Activated CD8-positive, alpha-beta memory T cell treated with anti-CD3 and anti-CD28 coated beads for 1 hour (primary cell): Measurements from ENCODE around the gene REPIN1.
"Not testable (repeated sequence)": the region's sequence is repeated elsewhere in the genome, so short reads cannot be mapped to it uniquely, and the experiment has no call there.

Experiments used
- DNase-seq, 2 donors: peaks; one replicate each; pipeline ENCODE4 v3.0.0-alpha.2; 2020; ENCODE audit warnings: low read depth in 1 of 2; ENCODE audit errors: extremely low read depth in 1 of 2

Gene REPIN1

DNA sequence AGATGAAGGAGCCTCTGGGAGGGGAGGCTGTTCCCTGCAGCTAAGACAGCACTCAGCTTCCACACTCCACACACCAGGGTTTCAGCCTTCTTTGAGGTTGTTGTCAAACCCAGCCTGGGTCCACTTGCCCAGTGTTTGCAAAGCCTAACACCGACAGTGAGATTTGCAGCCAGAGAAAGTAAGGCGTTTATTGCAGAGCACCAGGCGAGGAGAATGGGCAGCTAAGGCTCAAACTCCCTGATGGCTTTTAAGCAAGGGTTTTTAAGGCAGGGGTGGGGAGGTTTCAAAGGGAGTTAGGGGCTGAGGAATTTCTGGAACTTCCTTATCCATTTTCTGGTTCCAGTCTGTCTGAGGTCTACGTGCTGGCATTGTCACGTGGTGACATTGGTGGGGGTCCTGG is 5.8 kb downstream of the REPIN1 start:
- DNase-seq: no peak

DNA sequence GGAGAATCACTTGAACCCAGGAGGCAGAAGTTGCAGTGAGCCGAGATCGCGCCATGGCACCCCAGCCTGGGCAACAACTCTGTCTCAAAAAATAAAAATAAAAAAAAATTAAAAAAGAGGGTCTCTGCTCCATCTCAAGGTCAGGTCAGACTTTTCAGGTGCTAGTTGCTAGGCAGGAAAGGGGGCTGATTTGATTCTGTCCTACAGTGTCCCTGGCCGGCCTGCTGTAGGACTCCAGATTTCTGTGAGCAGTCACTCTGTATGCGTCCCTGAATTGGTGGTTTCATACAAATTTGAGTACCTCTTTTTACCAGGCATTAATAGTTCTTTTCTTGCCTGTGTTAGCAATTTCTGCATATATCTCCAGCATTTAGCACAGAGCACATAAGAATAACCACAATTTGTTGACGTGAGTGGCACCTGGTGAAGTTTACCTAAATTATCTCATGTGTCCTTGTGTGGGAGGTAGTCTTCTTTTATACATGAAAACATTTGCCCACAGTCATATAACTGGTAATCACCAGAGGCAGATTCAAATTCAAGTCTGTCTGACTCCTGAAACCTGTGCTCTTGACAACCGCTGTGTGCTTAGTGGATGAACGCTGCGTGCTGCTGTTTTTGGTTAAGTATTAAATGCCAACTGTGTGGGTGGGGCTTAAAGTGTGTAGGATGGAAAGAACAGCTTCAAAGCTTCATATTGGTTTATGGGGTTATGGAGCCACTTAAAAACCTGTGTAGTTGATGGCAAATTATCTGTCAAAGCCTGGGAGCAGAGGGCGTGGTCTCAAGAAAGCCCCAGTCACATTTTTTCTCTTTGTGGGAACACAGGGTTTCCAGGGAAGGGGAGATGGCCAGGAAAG is 7.3 kb downstream of the REPIN1 start:
- no peak for DNase-seq

DNA sequence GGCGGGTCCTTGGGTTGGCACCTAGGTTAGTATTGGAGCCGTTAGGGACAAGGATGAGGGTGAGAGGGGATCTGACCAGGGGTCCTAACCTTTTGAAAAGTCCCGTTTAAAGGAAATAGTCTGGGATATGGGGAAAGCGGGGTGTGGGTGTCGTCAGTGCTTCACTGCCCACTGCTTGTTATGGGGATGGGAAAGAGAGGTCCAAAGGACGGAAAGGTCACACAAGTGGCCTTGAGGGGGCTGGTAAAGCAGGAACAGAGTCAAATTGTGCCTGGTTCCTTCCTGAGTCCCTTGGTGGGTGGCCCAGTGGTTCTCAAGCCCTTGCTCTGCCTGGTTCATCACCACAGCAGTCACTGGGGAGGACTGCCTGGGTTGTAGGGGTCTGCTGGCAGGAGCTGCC is 7.9 kb downstream of the REPIN1 start:
- no peak for DNase-seq

DNA sequence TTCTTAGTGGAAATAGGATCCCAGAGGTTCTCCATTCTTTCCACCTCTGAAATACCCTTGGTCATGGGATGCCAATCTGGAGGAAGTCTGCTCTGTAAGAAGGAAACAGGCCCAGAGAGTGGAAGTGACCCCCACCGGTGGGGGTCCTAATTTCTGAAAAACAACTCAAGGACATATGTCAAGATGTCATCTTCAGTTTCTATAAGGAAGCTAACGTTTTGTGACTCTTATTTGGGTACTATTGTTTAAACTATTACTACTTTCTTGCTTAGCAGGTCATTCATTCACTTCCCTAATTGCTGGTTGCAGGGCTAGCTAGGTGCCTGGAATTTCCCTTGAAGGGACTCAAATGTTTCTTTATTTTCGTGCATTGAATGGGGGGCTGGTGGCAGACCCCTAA is 8.6 kb downstream of the REPIN1 start:
- no peak for DNase-seq

DNA sequence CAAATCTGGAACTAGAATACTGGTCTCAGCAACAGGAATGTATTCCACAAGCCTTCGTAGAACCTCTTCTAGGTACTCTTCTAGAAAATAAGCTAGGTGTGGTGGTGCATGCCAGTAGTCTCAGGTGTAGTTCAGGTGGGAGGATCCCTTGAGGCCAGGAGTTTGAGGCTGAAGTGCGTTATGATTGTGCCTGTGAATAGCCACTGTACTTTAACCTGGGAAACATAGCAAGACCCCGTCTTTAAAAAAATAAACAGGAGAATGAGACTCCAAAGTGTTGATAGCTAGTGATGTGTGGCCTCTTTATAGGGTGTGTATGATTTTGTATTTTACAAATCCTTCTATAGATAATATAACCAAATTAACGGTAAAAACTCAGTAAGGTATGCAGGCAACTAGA is 9.0 kb downstream of the REPIN1 start:
- DNase-seq: no peak

DNA sequence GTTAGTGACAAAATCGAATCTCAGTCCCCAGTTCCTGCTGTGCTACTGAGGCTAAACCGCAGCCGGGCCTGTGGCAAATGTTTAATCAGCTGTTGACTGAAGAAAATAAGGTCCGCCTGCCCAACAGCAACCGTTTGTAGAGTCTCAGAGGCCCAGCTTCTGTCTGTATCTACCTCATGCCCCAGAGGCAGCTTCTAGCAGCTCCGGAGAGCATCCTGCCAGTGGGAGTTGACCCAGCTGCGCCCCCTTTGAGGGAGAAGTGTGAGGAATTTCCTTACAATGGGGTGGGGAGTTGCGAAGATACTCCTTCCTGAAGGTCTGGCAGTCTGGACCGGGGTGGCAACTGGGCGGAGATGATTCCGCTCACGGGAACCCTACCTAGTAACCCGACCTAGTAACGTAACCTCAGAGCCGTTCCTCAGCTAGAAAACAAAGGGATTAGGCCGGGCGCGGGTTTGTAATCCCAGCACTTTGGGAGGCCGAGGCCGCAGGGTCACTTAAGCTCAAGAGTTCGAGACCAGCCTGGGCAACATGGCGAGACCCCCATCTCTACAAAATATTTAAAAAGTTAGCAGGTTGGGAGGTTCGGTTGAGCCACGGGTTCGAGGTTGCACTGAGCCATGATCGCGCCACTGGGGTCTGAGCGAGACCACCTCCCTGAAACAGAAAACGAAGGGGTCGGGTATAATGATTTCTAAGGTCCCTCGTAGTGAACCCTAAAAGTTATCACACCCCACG is 9.7 kb downstream of the REPIN1 start:
- peak; percentile 10 to 32 for DNase-seq

DNA sequence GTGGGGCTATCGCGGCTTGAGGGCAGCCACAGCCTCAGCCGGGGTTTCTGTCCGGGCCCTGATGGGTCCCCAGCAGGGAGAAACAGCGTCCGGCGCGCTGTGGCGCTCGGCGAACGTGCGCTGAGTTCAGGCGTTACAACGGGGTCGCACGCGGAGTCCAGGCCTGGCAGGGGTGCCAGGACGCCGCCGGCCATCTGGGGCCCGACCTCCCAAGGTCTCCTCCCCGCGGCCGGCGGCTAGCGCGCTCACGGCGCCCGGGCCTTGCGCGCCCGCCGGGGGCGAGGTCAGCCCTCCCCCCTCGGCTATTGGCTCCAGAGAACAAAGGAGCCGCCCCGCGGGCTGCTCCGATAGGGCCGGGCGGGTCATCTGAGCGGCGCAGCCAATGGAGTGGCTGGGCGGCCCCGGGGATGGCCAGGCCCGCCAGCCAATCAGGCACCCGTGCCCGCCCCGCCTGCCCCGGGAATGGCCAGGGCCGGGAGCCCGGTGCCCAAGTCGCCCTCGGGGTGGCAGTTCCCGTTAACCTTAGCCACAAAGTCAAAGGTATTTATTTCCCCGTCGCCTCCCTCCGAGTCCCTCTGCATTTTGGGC is 10.3 kb downstream of the REPIN1 start, which contains the start of gene ZNF775:
Gene ZNF775, plus strand, starts transcription at position 478 of the 588 bp plus-strand sequence. CDS start 9,141 bp downstream, outside the sequence.
- peak; percentile 68 to 90 for DNase-seq

DNA sequence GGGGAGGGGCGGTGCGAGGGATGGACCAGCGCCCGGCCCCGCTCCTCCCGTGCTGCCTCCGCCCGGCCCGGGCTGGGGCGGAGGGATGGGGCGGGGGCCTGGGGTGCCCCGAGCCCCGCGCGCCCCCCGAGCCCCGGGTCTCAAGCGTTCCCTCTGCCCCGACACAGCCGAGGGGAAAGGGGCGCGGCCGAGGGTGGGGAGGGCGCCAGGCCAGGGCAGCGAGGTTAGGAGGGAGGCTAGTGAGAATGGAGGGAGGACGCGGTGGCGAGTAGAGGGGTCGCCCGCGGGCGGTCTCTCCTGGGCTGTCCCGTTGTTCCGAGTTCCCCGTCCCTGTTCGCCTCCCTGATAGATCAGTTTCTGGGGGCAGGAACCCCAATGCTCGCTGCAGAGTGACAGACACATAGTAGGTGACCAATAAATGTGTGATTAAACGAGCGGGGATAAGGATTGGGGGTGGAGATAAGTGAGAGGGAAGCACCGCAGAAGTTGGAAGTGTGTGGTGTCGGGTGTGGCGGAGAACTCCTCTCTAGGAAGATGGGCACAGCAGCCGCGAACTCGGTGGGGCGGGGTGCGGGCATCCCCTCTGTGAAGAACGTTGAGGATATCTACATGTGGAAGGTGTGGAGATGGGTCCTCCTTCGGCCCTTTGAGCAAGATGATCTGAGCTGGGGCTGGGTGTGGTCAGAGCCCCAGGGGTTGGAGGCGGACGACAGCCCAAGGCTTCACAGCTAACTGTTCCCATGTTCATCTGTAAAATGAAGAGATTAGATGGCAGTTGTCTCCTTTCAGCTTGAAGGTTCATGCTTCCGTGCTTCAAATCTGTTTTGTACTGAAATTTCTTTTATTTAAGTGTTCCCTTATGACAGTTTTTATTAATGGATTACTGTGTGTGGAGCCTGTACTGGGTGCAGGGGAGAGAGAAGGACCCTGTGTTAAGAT is 11.1 kb downstream of the REPIN1 start:
- no peak for DNase-seq

DNA sequence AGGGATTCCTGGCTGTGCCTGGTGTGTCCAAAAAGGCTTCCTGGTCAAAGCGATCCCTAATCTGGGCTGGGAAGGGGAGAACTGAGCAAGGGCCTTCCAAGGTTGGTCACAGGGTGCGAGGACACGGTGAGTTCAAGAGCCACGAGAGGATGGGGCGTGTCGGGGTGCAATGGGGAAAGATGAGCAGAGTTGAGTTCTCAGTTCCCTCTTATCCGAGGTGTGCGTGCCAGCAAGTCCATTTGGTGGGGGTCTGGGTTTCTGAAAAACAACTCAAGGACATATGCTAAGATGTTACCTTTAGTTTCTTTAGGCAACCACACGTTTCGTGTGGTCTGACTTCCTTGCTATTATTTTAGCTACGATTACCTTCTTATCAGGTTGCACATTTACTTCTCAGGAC is 11.8 kb downstream of the REPIN1 start:
- DNase-seq: no peak

DNA sequence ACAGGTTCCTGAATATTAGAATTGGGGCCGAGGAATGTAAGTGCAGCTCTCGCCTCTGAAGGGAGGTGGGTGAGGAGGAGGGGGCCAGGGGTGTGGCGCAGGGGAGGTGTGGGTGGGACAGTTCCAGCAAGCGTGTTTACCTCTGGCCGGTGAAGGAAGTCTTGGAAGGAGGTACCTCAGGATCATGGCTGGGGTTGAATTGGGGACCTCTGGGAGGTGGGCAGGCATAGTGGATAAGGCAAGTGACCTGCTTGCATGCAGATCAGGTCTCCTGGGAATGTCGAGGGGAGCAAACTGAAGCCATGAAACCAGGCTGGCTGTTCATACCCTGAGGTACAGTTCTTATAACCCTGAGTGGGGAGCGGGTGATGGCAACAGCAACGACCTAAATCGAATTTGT is 12.5 kb downstream of the REPIN1 start:
- DNase-seq: no peak

DNA sequence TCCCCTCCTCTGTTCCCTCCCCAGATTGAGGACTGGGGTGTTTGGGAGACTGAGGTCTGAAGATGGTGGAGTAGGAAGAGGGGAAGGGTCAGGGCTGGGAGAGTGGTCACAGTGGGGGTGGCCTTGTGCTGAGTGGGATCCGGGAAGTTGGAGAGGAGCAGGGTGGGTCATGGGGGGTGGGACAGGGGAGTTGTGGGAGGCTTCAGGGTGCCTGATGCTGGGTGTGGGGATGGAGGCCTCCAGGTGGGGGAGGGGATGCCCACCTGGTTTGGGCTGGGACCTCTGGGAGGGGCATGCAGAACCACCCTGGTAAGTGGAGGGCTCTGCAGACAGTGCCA is 13.1 kb downstream of the REPIN1 start:
- no peak for DNase-seq

DNA sequence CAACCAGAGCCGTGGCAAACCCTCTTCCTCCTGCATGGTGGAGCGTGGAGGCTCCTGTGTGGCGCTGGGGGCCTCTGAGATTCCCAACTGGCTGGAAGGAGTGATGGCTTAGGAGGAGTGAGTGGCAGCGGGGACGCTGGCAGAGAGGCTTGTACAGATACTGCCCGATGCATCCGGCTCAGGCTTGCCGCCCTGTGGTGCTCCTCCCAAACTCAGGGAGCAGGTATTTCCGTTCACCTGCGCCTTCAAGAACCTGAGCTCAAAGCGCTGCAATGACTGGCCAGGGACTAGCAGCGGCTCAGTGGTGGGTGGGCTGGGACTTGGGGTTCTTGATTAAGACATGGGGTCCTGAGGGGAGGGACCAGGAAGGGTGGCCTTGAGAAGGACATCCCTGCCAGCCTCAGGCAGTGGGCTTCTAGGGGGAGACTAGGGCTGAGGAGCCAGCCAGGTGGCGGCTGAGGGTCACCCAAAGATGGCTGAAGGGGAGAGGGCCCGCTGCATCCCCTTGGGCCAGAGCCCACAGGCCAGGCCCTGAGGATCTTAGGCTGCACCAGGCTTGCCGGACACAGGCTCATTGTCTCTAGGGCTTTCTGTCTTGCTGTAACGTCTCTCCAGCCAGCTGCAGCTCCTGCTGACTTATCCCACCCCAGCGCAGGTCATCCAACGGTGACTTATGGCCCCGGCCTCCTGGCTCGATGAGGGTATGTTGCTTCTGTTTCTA is 13.7 kb downstream of the REPIN1 start:
- no peak for DNase-seq

DNA sequence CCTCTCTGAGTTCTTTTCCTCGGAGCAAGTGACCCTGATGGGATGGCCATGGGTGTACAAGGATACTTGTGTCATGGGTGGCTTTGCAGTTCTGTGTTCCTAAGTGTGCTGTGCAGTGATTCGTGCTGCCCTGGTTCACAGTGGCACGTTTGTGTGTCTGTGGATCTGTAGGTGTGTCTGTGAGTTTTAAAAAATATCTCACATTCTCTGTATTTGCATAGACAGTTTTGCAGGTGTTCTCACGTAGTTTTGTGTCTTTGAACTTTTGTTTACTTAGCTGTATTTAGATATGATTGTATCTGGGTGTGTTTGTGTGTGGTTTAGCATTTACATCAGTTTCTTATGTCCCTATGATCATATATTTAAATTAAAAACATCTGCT is 14.2 kb downstream of the REPIN1 start:
- no peak for DNase-seq

DNA sequence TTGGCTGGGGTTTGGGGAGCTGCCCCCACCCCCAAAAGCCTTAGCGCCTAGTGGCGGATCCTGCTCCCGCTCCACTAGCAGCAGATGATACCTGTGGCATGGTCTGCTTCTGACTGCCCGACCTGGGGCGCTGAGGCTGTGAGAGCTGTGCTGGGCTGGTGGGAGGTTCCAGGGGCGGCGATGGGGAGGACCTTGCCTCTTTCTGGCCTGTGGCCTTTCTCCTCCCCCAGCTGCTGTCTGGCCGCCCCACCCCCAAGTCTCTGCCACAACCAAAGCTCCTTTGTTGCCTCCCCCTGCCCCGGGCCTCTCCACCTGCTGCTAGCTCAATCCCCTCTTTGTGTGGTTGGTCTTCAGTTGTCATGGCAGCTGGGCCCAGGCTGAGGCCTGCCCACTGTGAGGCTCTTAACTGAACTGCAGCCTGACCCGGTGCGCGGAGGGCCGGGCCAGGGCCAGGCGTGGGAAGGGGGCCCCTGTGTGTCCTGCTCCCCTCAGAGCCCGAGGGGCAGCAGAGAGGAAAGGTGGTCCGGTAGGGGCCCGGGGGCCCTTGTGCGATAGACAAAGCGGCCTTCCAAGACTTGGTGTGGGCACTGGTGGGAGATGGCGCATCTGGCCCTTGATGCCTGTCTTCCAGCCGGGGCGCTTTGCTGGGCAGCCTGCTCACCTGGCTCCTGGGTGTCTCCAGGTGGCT is 15.2 kb downstream of the REPIN1 start:
- no peak for DNase-seq

DNA sequence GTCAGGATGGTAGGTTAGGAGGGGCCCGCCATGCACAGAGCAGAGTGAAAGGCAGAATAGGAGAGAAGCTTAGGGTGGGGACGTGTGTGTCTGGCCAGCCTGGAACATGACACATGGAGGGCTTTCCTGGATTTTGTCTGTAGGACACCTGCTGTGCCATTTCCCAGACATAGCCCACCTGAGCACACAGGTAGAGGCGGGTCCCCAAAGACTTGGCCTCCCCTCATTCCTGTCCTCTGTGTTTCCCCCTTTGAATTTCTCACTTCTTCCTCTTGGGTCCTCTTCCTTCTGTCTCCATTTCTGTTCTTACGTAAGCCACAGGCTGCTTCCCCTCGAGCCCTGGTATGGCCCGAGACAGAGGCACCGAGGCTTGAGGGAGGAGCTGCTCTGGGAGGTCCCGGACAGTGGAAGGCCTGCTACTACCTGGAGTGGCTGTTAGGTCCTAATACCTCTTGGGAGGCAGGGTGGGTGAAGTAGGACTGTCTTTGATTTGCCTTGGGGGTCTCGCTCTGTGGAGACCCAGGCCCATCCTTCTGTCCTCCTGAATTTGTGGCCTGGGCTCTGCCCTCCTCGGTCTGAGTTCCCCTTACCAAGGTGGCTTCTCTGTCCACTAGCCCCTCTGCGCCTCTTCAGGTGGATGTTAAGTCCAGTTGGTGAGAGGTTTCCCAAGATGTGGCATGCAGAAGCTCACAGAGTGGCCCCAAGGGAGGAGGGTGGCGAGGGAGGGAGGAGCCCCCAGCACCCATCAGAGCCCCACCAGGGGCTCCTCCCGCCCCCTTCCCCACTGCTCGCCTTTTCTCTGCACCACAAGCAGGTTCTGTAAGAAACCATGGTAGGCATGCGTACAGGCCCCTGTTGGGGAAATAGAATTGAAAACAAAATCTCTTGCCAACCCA is 16.0 kb downstream of the REPIN1 start:
- DNase-seq: no peak

DNA sequence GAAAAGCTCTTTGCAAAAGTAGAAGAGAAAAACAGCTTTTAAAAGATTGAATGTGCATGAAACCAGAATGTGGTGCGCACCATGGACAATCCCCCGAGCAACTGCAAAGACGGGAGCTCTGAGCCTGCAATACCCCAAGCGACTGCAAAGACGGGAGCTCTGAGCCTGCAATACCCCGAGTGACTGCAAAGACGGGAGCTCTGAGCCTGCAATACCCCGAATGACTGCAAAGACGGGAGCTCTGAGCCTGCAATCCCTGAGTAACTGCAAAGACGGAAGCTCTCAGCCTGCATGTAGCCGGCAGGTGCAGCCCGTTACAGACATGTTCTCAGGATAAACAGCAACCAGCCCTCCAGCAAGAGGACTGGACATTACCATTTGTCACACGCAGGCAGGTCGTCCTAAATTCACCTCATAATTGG is 16.7 kb downstream of the REPIN1 start:
- no peak for DNase-seq

DNA sequence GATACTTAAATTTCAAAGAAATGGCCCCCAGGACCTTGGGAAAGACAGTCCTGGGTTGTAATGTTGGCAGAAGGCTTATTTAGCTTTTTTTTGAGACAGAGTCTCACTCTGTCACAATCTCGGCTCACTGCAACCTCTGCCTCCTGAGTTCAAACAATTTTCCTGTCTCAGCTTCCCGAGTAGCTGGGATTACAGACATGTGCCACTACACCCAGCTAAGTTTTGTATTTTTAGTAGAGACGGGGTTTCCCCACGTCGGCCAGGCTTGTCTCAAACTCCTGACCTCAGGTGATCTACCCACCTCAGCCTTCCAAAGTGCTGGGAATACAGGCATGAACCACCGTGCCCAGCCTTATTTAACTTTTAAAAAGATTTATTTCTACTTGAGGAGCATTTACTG is 17.3 kb downstream of the REPIN1 start:
- DNase-seq: not testable (repeated sequence)

DNA sequence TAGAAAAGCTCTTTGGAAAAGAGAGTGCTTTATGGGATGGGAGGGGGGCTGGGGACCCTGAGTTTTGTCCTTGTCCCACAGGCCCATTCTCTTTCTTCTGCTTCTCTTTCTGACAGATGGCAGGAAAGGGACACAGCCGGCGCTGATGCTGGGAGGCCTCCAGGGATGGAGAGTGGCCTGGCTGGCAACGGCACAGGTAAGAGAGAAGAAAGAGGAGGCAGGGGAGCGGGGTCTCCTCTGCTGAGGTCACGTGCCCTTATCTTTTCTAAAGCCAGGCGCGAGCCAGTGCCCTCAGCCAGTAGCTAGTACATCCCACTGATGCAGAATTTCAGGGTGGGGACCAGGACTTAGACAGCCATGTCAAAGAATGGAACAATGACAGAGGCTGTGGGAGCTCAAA is 19.7 kb downstream of the REPIN1 start:
- no peak for DNase-seq
